Liver (tissue), 9 donors: ENCODE measurements around the gene CAMSAP1. TPM values are rescaled to one million over a fixed set of nuclear protein-coding genes. Genes with fewer than 3 reads are reported as not detected.

Experiments used
- DNase-seq: peaks from one replicate; pipeline ENCODE4 v3.0.0-alpha.2; 2017; ENCODE audit warnings: low spot score
- H3K27ac ChIP-seq, 2 donors: one replicate each; pipeline ENCODE4 v1.7.0; 2013; ENCODE audit warnings: inconsistent platforms in 2 of 2, low read length in 2 of 2, control low read depth in 1 of 2, low read depth in 1 of 2, mild to moderate bottlenecking in 1 of 2
- H3K27me3 ChIP-seq, 4 donors: one replicate each; pipeline versions ENCODE4 v1.6.1 to v1.7.0; 2013; ENCODE audit warnings: low read length in 3 of 4, inconsistent platforms in 1 of 4, mild to moderate bottlenecking in 1 of 4, moderate library complexity in 1 of 4; ENCODE audit not compliant: control insufficient read depth in 4 of 4, insufficient read depth in 4 of 4
- H3K36me3 ChIP-seq, 4 donors: one replicate each; pipeline versions ENCODE4 v1.6.1 to v1.7.0; 2013; ENCODE audit warnings: low read length in 3 of 4, mild to moderate bottlenecking in 3 of 4, low read depth in 1 of 4, moderate library complexity in 1 of 4; ENCODE audit not compliant: control insufficient read depth in 4 of 4, insufficient read depth in 3 of 4
- H3K4me1 ChIP-seq, 4 donors: one replicate each; pipeline versions ENCODE4 v1.6.1 to v1.7.0; 2013; ENCODE audit warnings: low read length in 3 of 4, mild to moderate bottlenecking in 3 of 4, moderate library complexity in 1 of 4; ENCODE audit not compliant: control insufficient read depth in 4 of 4, insufficient read depth in 4 of 4
- H3K4me3 ChIP-seq, 3 donors: one replicate each; pipeline versions ENCODE4 v1.6.1 to v1.7.0; 2013; ENCODE audit warnings: low read length in 3 of 3, control low read depth in 1 of 3, low read depth in 1 of 3, mild to moderate bottlenecking in 1 of 3
- H3K9ac ChIP-seq, 2 donors: one replicate each; pipeline ENCODE4 v1.7.0; 2013; ENCODE audit warnings: low read length in 2 of 2, mild to moderate bottlenecking in 2 of 2, moderate library complexity in 2 of 2, control low read depth in 1 of 2, low read depth in 1 of 2
- H3K9me3 ChIP-seq, 4 donors: one replicate each; pipeline versions ENCODE4 v1.6.1 to v1.7.0; 2013; ENCODE audit warnings: low read length in 3 of 4; ENCODE audit not compliant: control insufficient read depth in 4 of 4
- EGR1 ChIP-seq, 2 donors: IDR thresholded peaks; 2 replicates each; pipeline ENCODE4 v1.6.1; 2016 to 2018; ENCODE audit warnings: antibody characterized with exemption in 2 of 2, low read depth in 2 of 2
- FOXA1 ChIP-seq: IDR thresholded peaks from 2 replicates; pipeline ENCODE4 v1.6.1; 2016; ENCODE audit warnings: antibody characterized with exemption
- FOXA2 ChIP-seq: IDR thresholded peaks from 2 replicates; pipeline ENCODE4 v1.6.1; 2016; ENCODE audit warnings: antibody characterized with exemption
- HNF4A ChIP-seq, 2 donors: conservative IDR thresholded peaks; 2 replicates each; pipeline ENCODE4 v1.6.1; 2016; ENCODE audit warnings: antibody characterized with exemption in 2 of 2, mild to moderate bottlenecking in 2 of 2
- HNF4G ChIP-seq: IDR thresholded peaks from 2 replicates; pipeline ENCODE4 v1.6.1; 2016; ENCODE audit warnings: antibody characterized with exemption
- RAD21 ChIP-seq, 2 donors: IDR thresholded peaks; 2 replicates each; pipeline ENCODE4 v1.6.1; 2016; ENCODE audit warnings: antibody characterized with exemption in 2 of 2, mild to moderate bottlenecking in 2 of 2
- WGBS: extraction: QIAGEN DNeasy Blood & Tissue Kit; methylation state at CpG from one replicate; pipeline ENCODE4 v1.1.7; 2013; 5-methylcytosine and 5-hydroxymethylcytosine counted together
- polyA plus RNA-seq, 2 donors: library from polyadenylated mRNA; stranded (reverse) in 1 of 2; unstranded in 1 of 2; fragments of 200-250 nt in 1 of 2; fragments of >200 nt in 1 of 2; fragmentation: Nextera tagmentation in 1 of 2; extraction: Ambion mirVana in 1 of 2; gene quantifications; one replicate each; pipeline versions ENCODE4 v1.2.1 to v1.2.3, GENCODE V29; 2013 to 2015
- total RNA-seq, 2 donors: library from RNA; depleted of rRNA; stranded (reverse); fragments of >200 nt; gene quantifications; one replicate each; pipeline ENCODE4 v1.2.3, GENCODE V29; 2014
- TF ChIP-seq, protein P1 (sequence below): IDR thresholded peaks from 2 replicates; pipeline ENCODE4 v1.6.1; 2016; ENCODE audit warnings: antibody characterized with exemption
- TF ChIP-seq, protein P2 (sequence below): IDR thresholded peaks from 2 replicates; pipeline ENCODE4 v1.6.1; 2016; ENCODE audit warnings: antibody characterized with exemption
- TF ChIP-seq, protein P3 (sequence below): IDR thresholded peaks from 2 replicates; pipeline ENCODE4 v1.6.1; 2016; ENCODE audit warnings: antibody characterized with exemption
- TF ChIP-seq, protein P4 (sequence below): IDR thresholded peaks from 2 replicates; pipeline ENCODE4 v1.6.1; 2016; ENCODE audit warnings: antibody characterized with exemption, mild to moderate bottlenecking
- donor health status: healthy.
- donor health status: healthy.
- donor health status: healthy.
- donor health status: healthy.
- donor health status: healthy.

CAMSAP1 gene
- total and polyA plus RNA-seq, 4 donors = 0.97 to 6.4 (median 5.1) TPM

DNA sequence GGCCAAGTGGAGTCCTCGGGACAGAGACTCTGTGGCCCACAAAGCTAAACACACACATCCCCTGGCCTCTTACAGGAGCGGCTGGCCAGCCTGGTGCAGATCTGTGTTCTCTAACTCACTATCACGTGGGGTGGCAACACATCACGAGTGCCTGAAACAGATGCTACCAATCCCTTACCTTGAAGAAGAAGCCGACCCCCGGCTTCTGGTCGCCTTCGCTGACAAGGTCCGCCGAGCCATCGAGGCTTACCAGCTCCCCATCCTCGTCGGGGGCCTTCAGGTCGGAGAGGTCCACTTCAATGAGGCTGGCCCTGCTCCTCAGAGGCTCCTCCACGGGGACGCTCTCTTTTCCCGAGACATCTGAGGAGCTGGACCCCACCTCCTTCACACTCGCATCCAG, 86.7 kb downstream of the CAMSAP1 start:
- Histone ChIP-seq H3K27me3 (no peaks in the 10 kb centered on the region), H3K4me3 (no peak overlapping the region), H3K36me3 (peaks cover 26 to 62% (median 39%) of the 10 kb centered on the region in 4 donors), H3K9me3 (no peaks in the 10 kb centered on the region), H3K4me1 (no peaks in the 10 kb centered on the region), H3K27ac (no peak overlapping the region), H3K9ac (no peak overlapping the region)
- 98% methylated on average over 18 of the region's 18 CpGs for WGBS
- DNase-seq = no peak
- TF ChIP-seq, protein P1, sequence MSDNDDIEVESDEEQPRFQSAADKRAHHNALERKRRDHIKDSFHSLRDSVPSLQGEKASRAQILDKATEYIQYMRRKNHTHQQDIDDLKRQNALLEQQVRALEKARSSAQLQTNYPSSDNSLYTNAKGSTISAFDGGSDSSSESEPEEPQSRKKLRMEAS = no peak
- TF ChIP-seq EGR1 (IDR thresholded peaks at IDR 0.05; ENCODE audit: low read depth in 2 of 2) = no peak
- no peak for TF ChIP-seq RAD21 (IDR thresholded peaks at IDR 0.05)
- no peak for TF ChIP-seq FOXA2
- TF ChIP-seq, protein P2, sequence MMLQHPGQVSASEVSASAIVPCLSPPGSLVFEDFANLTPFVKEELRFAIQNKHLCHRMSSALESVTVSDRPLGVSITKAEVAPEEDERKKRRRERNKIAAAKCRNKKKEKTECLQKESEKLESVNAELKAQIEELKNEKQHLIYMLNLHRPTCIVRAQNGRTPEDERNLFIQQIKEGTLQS = no peak
- TF ChIP-seq, protein P3, sequence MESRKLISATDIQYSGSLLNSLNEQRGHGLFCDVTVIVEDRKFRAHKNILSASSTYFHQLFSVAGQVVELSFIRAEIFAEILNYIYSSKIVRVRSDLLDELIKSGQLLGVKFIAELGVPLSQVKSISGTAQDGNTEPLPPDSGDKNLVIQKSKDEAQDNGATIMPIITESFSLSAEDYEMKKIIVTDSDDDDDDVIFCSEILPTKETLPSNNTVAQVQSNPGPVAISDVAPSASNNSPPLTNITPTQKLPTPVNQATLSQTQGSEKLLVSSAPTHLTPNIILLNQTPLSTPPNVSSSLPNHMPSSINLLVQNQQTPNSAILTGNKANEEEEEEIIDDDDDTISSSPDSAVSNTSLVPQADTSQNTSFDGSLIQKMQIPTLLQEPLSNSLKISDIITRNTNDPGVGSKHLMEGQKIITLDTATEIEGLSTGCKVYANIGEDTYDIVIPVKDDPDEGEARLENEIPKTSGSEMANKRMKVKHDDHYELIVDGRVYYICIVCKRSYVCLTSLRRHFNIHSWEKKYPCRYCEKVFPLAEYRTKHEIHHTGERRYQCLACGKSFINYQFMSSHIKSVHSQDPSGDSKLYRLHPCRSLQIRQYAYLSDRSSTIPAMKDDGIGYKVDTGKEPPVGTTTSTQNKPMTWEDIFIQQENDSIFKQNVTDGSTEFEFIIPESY = no peak
- TF ChIP-seq FOXA1 = no peak

DNA sequence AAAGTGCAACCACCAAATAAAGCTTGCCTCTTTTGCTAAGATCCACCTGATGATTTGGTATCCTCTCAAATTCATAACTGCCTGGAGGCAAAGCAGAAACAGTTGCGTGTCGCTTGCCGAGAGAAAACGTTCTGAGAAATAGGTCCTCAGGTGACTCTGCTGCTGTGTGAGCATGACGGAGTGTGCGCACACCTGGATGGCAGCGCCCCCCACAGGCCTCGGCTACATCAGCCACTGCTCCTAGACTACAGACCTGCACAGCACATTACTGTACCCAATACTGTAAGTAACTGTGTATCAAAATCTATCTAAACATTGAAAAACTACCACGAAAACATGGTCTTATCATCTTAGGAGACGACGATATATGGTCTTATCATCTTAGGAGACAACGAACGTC, 87.4 kb downstream of the CAMSAP1 start:
- H3K27ac ChIP-seq = no peak overlapping the region
- no peak overlapping the region for H3K4me3 ChIP-seq
- TF ChIP-seq, protein P3 = no peak
- TF ChIP-seq, protein P2 = no peak
- no peak for TF ChIP-seq HNF4G
- TF ChIP-seq RAD21 (IDR thresholded peaks at IDR 0.05) = no peak
- no peak for TF ChIP-seq EGR1 (IDR thresholded peaks at IDR 0.05; ENCODE audit: low read depth in 2 of 2)
- no peaks in the 10 kb centered on the region for H3K9me3 ChIP-seq
- no peak overlapping the region for H3K9ac ChIP-seq
- DNase-seq = no peak
- WGBS = 93% methylated on average over 13 of the region's 13 CpGs
- H3K27me3 ChIP-seq = no peaks in the 10 kb centered on the region
- no peaks in the 10 kb centered on the region for H3K4me1 ChIP-seq
- H3K36me3 ChIP-seq = peaks cover 26 to 67% (median 42%) of the 10 kb centered on the region in 4 donors

DNA sequence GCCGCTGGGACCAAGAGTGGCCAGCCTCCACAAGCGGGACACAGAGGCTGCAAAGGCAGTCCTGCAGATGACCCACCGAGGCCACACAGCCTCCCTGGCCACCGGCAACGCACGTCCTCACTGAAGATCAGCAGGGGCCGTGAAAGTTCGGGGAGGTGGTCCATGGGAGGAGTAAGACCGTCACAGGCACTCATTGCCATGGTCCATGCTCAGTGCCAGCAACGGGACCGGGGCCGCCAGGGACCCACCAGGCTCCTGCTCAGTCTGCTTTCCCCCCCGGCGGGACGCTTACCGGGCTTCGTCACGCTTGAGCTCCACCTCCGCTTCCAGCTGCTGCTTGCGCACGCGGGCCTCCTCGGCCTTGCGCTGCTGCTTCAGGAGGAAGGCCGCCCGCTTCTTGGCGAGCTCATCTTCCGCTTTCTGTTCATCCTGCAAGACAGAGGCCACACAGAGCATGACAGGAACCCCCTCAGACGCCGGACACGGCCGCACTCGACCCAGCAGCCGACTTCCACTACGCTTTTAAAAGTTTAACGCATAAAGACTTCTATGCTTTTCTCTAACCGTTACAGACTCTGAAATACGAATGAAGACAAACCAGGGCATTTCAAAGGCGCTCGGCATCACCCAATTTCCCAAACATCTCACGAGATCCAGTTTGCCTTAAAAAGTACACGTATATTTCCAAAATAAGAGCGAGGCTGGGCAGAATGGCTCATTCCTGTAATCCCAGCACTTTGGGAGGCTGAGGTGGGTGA, 88.4 kb downstream of the CAMSAP1 start:
- Histone ChIP-seq H3K4me3 (no peak overlapping the region), H3K9ac (no peak overlapping the region), H3K36me3 (peaks cover 27 to 74% (median 49%) of the 10 kb centered on the region in 4 donors), H3K4me1 (no peaks in the 10 kb centered on the region), H3K27ac (no peak overlapping the region), H3K27me3 (no peaks in the 10 kb centered on the region), H3K9me3 (no peaks in the 10 kb centered on the region)
- DNase-seq = no peak
- 98% methylated on average over 43 of the region's 43 CpGs for WGBS
- TF ChIP-seq, protein P4, sequence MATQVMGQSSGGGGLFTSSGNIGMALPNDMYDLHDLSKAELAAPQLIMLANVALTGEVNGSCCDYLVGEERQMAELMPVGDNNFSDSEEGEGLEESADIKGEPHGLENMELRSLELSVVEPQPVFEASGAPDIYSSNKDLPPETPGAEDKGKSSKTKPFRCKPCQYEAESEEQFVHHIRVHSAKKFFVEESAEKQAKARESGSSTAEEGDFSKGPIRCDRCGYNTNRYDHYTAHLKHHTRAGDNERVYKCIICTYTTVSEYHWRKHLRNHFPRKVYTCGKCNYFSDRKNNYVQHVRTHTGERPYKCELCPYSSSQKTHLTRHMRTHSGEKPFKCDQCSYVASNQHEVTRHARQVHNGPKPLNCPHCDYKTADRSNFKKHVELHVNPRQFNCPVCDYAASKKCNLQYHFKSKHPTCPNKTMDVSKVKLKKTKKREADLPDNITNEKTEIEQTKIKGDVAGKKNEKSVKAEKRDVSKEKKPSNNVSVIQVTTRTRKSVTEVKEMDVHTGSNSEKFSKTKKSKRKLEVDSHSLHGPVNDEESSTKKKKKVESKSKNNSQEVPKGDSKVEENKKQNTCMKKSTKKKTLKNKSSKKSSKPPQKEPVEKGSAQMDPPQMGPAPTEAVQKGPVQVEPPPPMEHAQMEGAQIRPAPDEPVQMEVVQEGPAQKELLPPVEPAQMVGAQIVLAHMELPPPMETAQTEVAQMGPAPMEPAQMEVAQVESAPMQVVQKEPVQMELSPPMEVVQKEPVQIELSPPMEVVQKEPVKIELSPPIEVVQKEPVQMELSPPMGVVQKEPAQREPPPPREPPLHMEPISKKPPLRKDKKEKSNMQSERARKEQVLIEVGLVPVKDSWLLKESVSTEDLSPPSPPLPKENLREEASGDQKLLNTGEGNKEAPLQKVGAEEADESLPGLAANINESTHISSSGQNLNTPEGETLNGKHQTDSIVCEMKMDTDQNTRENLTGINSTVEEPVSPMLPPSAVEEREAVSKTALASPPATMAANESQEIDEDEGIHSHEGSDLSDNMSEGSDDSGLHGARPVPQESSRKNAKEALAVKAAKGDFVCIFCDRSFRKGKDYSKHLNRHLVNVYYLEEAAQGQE = no peak
- TF ChIP-seq HNF4A (conservative IDR thresholded peaks at IDR 0.05) = no peak
